ENCODE data around the gene KLF1.

- TF ChIP-seq, protein P1, sequence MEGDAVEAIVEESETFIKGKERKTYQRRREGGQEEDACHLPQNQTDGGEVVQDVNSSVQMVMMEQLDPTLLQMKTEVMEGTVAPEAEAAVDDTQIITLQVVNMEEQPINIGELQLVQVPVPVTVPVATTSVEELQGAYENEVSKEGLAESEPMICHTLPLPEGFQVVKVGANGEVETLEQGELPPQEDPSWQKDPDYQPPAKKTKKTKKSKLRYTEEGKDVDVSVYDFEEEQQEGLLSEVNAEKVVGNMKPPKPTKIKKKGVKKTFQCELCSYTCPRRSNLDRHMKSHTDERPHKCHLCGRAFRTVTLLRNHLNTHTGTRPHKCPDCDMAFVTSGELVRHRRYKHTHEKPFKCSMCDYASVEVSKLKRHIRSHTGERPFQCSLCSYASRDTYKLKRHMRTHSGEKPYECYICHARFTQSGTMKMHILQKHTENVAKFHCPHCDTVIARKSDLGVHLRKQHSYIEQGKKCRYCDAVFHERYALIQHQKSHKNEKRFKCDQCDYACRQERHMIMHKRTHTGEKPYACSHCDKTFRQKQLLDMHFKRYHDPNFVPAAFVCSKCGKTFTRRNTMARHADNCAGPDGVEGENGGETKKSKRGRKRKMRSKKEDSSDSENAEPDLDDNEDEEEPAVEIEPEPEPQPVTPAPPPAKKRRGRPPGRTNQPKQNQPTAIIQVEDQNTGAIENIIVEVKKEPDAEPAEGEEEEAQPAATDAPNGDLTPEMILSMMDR (IDR thresholded peaks at IDR 0.05 in 8 of 11, conservative IDR thresholded peaks at IDR 0.05 in 3 of 11), result no peak
- TF ChIP-seq POLR2A (IDR thresholded peaks at IDR 0.05) (no peak), POLR2AphosphoS5 (IDR thresholded peaks at IDR 0.05) (no peak)
These were observed 46.6 kb downstream of the KLF1 start for GRCh38 chr19:12840091-12841079.
